Measurements from ENCODE around the gene CEP95. TPM values are rescaled to one million over a fixed set of nuclear protein-coding genes. Genes with fewer than 3 reads are reported as not detected.
A peak's percentile ranks its signal among the peaks of the same experiment; 100 is the strongest.

CEP95 gene
- polyA plus RNA-seq, 2 of the 4 experiments (the other 2 are of a cell fraction): 30.0 to 73.0 TPM

DNA sequence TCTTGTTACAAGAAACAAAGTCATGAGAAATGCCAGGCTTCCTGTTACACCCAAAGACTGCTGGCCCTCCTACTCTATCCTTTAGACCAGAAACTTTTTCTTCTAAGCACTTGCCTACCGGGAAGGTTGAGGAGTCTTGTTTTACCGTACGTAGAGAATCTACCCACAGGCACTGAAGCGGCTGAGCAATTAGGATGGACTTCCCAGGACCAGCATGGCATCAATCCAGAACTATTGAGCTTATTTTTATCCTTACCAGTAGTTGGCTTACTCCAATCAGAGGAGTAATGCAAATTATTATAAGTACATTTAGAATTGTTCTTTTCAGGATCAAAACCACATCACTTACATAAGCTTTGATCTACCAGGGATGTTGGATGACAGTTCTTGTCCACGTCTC is 25.6 kb downstream of the CEP95 start:
- FAIRE-seq (peak; percentile 13), ATAC-seq (no peak), DNase-seq (ENCODE audit: low read depth in 1 of 2, low spot score in 1 of 2) (no peak)
- Histone ChIP-seq H3K4me2 (no peak overlapping the region), H3K4me1 (no peaks in the 10 kb centered on the region), H3K27ac (no peak overlapping the region), H3K9me3 (no peaks in the 10 kb centered on the region), H3K4me3 (no peak overlapping the region)
- CTCF ChIA-PET: interaction anchor here (0.9 to 1.9 kb wide), 6 partner anchors 10 to 117 kb away, joined by 3 to 9 read pairs (median 5); no protein-coding TSS in a partner anchor
- TF ChIP-seq NPAS2 (CRISPR knock-in tag; IDR thresholded peaks at IDR 0.05; ENCODE audit: borderline replicate concordance) (no peak), JUNB (IDR thresholded peaks at IDR 0.05) (no peak), RFX5 (IDR thresholded peaks at IDR 0.05) (no peak)
- TF ChIP-seq, protein P1, sequence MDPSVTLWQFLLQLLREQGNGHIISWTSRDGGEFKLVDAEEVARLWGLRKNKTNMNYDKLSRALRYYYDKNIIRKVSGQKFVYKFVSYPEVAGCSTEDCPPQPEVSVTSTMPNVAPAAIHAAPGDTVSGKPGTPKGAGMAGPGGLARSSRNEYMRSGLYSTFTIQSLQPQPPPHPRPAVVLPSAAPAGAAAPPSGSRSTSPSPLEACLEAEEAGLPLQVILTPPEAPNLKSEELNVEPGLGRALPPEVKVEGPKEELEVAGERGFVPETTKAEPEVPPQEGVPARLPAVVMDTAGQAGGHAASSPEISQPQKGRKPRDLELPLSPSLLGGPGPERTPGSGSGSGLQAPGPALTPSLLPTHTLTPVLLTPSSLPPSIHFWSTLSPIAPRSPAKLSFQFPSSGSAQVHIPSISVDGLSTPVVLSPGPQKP (IDR thresholded peaks at IDR 0.05; ENCODE audit: low read depth, low read length): no peak
- WGBS (ENCODE audit: missing lambda C conversion rate): 95% methylated on average over 5 of the region's 5 CpGs
- POLR2A ChIA-PET: interaction anchor here (1.9 kb wide), 1 partner anchor 27 kb away, joined by 7 read pairs; the partner anchor contains the start of gene DDX5

DNA sequence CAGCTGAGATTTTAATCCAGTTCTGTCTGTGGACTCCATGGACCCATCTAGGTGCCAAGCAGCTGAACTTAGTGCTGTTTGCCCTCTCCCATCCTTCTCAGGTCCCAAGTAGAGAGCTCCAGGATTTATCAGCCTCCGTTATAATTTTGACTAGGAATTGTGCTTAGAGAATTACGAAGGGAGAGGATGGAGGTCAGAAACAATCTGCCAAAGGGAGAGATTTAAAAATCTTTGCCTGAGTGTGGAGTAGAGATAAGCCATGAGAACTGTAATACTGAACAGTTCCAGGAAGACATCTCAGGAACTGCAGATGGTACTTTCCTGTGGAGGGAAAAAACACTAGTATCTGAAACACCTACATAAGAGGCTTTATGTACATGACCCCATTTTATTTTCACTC is 27.0 kb downstream of the CEP95 start:
- ChIA-PET CTCF (interaction anchor here (0.7 to 1.9 kb wide), 12 partner anchors 9 to 116 kb away, joined by 3 to 7 read pairs (median 3); partner anchors contain the start of genes CEP95 and DDX5), POLR2A (interaction anchor here (1.3 to 1.9 kb wide), 3 partner anchors 8 to 28 kb away, joined by 3 to 7 read pairs (median 4); partner anchors contain the start of genes CEP95 and DDX5)
- no peak for TF ChIP-seq EHMT2 (IDR thresholded peaks at IDR 0.05; ENCODE audit: low read depth)
- TF ChIP-seq CHD2 (IDR thresholded peaks at IDR 0.05; ENCODE audit: low read length, partially characterized antibody): no peak
- TF ChIP-seq NFE2L2 (conservative IDR thresholded peaks at IDR 0.05; ENCODE audit: low read length): no peak
- TF ChIP-seq ZC3H11A (IDR thresholded peaks at IDR 0.05): no peak
- TF ChIP-seq RFX5 (IDR thresholded peaks at IDR 0.05): no peak
- TF ChIP-seq ESRRA (IDR thresholded peaks at IDR 0.05; ENCODE audit: borderline replicate concordance, low read length): no peak
- no peak for TF ChIP-seq ZFP36 (IDR thresholded peaks at IDR 0.05; ENCODE audit: borderline replicate concordance, partially characterized antibody)
- TF ChIP-seq KDM1A (IDR thresholded peaks at IDR 0.05; ENCODE audit: low read depth): no peak
- TF ChIP-seq, protein P2, sequence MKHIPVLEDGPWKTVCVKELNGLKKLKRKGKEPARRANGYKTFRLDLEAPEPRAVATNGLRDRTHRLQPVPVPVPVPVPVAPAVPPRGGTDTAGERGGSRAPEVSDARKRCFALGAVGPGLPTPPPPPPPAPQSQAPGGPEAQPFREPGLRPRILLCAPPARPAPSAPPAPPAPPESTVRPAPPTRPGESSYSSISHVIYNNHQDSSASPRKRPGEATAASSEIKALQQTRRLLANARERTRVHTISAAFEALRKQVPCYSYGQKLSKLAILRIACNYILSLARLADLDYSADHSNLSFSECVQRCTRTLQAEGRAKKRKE (CRISPR knock-in tag; IDR thresholded peaks at IDR 0.05; ENCODE audit: low read depth): no peak
- no peak for TF ChIP-seq BHLHE40 (IDR thresholded peaks at IDR 0.05; ENCODE audit: low read depth, low read length)
- TF ChIP-seq RCOR1 (IDR thresholded peaks at IDR 0.05; ENCODE audit: low read depth, low read length): no peak
- TF ChIP-seq POLR2A (IDR thresholded peaks at IDR 0.05; ENCODE audit: low read length): no peak
- no peak for TF ChIP-seq JUNB (IDR thresholded peaks at IDR 0.05)
- no peak for TF ChIP-seq TFCP2L1 (CRISPR knock-in tag; IDR thresholded peaks at IDR 0.05)
- no peak for TF ChIP-seq KDM5A (IDR thresholded peaks at IDR 0.05)
- Histone ChIP-seq H3K27ac (no peak overlapping the region), H3K9me3 (no peaks in the 10 kb centered on the region), H3K4me3 (no peak overlapping the region), H3K4me2 (no peak overlapping the region), H3K4me1 (no peaks in the 10 kb centered on the region)
- ATAC-seq (peak in 1 of 2 experiments; percentile 8; a peak in 1 of 6 replicates), DNase-seq (ENCODE audit: low read depth in 1 of 2, low spot score in 1 of 2) (no peak), FAIRE-seq (no peak)
- WGBS (ENCODE audit: missing lambda C conversion rate): 92% methylated on average over 2 of the region's 2 CpGs

GRCh38 chr17:64534187-64534586 is 27.4 kb downstream of the CEP95 start:
- POLR2A ChIA-PET: interaction anchor here (1.5 to 1.9 kb wide), 2 partner anchors 9 to 29 kb away, joined by 3 to 7 read pairs; partner anchors contain the start of gene DDX5
- Histone ChIP-seq H3K9me3 (no peaks in the 10 kb centered on the region), H3K4me3 (no peak overlapping the region), H3K4me2 (no peak overlapping the region), H3K4me1 (no peaks in the 10 kb centered on the region), H3K27ac (no peak overlapping the region)
- no peak for FAIRE-seq
- CTCF ChIA-PET: interaction anchor here (0.6 to 1.9 kb wide), 11 partner anchors 10 to 69 kb away, joined by 3 to 6 read pairs (median 3); partner anchors contain the start of genes CEP95 and DDX5
- peak; percentile 25 to 45 for DNase-seq (ENCODE audit: low read depth in 1 of 2, low spot score in 1 of 2)
- WGBS (ENCODE audit: missing lambda C conversion rate): 89% methylated on average over 3 of the region's 3 CpGs
- ATAC-seq: peak; percentile 62 to 65
- TF ChIP-seq RAD21 (conservative IDR thresholded peaks at IDR 0.05 in 1 of 2, IDR thresholded peaks at IDR 0.05 in 1 of 2) (0 out of 5 replicates have a peak, but pooled peaks of 1 of the 2 experiments have one; percentile 13), HMGXB4 (CRISPR knock-in tag; IDR thresholded peaks at IDR 0.05; ENCODE audit: borderline replicate concordance) (no peak)
- TF ChIP-seq, protein P3, sequence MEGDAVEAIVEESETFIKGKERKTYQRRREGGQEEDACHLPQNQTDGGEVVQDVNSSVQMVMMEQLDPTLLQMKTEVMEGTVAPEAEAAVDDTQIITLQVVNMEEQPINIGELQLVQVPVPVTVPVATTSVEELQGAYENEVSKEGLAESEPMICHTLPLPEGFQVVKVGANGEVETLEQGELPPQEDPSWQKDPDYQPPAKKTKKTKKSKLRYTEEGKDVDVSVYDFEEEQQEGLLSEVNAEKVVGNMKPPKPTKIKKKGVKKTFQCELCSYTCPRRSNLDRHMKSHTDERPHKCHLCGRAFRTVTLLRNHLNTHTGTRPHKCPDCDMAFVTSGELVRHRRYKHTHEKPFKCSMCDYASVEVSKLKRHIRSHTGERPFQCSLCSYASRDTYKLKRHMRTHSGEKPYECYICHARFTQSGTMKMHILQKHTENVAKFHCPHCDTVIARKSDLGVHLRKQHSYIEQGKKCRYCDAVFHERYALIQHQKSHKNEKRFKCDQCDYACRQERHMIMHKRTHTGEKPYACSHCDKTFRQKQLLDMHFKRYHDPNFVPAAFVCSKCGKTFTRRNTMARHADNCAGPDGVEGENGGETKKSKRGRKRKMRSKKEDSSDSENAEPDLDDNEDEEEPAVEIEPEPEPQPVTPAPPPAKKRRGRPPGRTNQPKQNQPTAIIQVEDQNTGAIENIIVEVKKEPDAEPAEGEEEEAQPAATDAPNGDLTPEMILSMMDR (IDR thresholded peaks at IDR 0.05): peak; percentile 32

Measured in A549 (cell line).